ENCODE data around the gene TRAPPC11.

GRCh38 chr4:183681119-183681518 lies 22.0 kb downstream of the TRAPPC11 start:
- TF ChIP-seq MAX (CRISPR knock-in tag; IDR thresholded peaks at IDR 0.05) (no peak), HINFP (tag; conservative IDR thresholded peaks at IDR 0.05; ENCODE audit: low read depth) (no peak), MXD1 (CRISPR knock-in tag; IDR thresholded peaks at IDR 0.05; ENCODE audit: borderline replicate concordance, poor library complexity, severe bottlenecking) (no peak), MEF2D (tag; conservative IDR thresholded peaks at IDR 0.05; ENCODE audit: low read depth) (no peak), SNAPC5 (CRISPR knock-in tag; IDR thresholded peaks at IDR 0.05) (no peak)
